ENCODE measurements around the gene MYO5B.

Gene MYO5B

GRCh38 chr18:49856496-49856895 is 338.5 kb downstream of the MYO5B start:
- peaks cover 9% of the 10 kb centered on the region for H3K27me3 ChIP-seq (ENCODE audit: insufficient read depth, low read length, poor library complexity)
- no peak overlapping the region for H3K9ac ChIP-seq (ENCODE audit: low read depth, low read length)
- no peak overlapping the region for H3K4me3 ChIP-seq (ENCODE audit: low read depth in 1 of 2, low read length in 2 of 2)
- no peaks in the 10 kb centered on the region for H3K79me2 ChIP-seq (ENCODE audit: insufficient read depth, low read length)
- no peaks in the 10 kb centered on the region; the same call in 1 of the 2 replicates for H4K20me1 ChIP-seq (ENCODE audit: insufficient read depth, low read length)
- H3K4me1 ChIP-seq (ENCODE audit: insufficient read depth, low read length), result no peaks in the 10 kb centered on the region
- no peaks in the 10 kb centered on the region for H3K9me3 ChIP-seq (ENCODE audit: insufficient read depth, low read length, severe bottlenecking)
- ATAC-seq (ENCODE audit: insufficient read depth, low read depth) (no peak), DNase-seq (no peak)
- H3K36me3 ChIP-seq (ENCODE audit: insufficient read depth, low read length), result no peaks in the 10 kb centered on the region
- no peak overlapping the region for H3K4me2 ChIP-seq (ENCODE audit: insufficient read depth, low read length)
- no peak overlapping the region for H2AFZ ChIP-seq (ENCODE audit: low read depth, low read length)
- H3K27ac ChIP-seq (ENCODE audit: low read length), result no peak overlapping the region
- no peak for TF ChIP-seq EZH2 (IDR thresholded peaks at IDR 0.05; ENCODE audit: borderline replicate concordance, low read depth, low read length, severe bottlenecking)
- TF ChIP-seq CTCF (IDR thresholded peaks at IDR 0.05; ENCODE audit: borderline replicate concordance, extremely low read depth, low read length, poor library complexity, severe bottlenecking), result no peak

- Histone ChIP-seq H3K9ac (ENCODE audit: low read depth, low read length) (no peak overlapping the region), H3K9me3 (ENCODE audit: insufficient read depth, low read length, severe bottlenecking) (no peaks in the 10 kb centered on the region), H3K36me3 (ENCODE audit: insufficient read depth, low read length) (no peaks in the 10 kb centered on the region), H3K4me2 (ENCODE audit: insufficient read depth, low read length) (no peak overlapping the region), H3K4me1 (ENCODE audit: insufficient read depth, low read length) (no peaks in the 10 kb centered on the region), H3K79me2 (ENCODE audit: insufficient read depth, low read length) (no peaks in the 10 kb centered on the region), H3K27ac (ENCODE audit: low read length) (no peak overlapping the region), H2AFZ (ENCODE audit: low read depth, low read length) (no peak overlapping the region), H3K4me3 (ENCODE audit: low read depth in 1 of 2, low read length in 2 of 2) (no peak overlapping the region), H3K27me3 (ENCODE audit: insufficient read depth, low read length, poor library complexity) (peaks cover 9% of the 10 kb centered on the region), H4K20me1 (ENCODE audit: insufficient read depth, low read length) (no peaks in the 10 kb centered on the region; the same call in 1 of the 2 replicates)
- no peak for TF ChIP-seq CTCF (IDR thresholded peaks at IDR 0.05; ENCODE audit: borderline replicate concordance, extremely low read depth, low read length, poor library complexity, severe bottlenecking)
- no peak for TF ChIP-seq EZH2 (IDR thresholded peaks at IDR 0.05; ENCODE audit: borderline replicate concordance, low read depth, low read length, severe bottlenecking)
- no peak for DNase-seq
- no peak for ATAC-seq (ENCODE audit: insufficient read depth, low read depth)
Observed at GRCh38 chr18:49855711-49856415, 339.1 kb downstream of the MYO5B start.

- Histone ChIP-seq H3K9ac (ENCODE audit: low read depth, low read length) (no peak overlapping the region), H3K4me3 (ENCODE audit: low read depth in 1 of 2, low read length in 2 of 2) (no peak overlapping the region)
- no peak for ATAC-seq (ENCODE audit: insufficient read depth, low read depth)
Observed at GRCh38 chr18:49854681-49855080, 340.3 kb downstream of the MYO5B start.

More at GRCh38 chr18:49854681-49855080, 340.3 kb downstream of the MYO5B start:
- no peak overlapping the region for H3K4me2 ChIP-seq (ENCODE audit: insufficient read depth, low read length)
- peaks cover 14% of the 10 kb centered on the region for H3K27me3 ChIP-seq (ENCODE audit: insufficient read depth, low read length, poor library complexity)
- H3K27ac ChIP-seq (ENCODE audit: low read length), result no peak overlapping the region
- H3K4me1 ChIP-seq (ENCODE audit: insufficient read depth, low read length), result no peaks in the 10 kb centered on the region
- no peaks in the 10 kb centered on the region for H3K79me2 ChIP-seq (ENCODE audit: insufficient read depth, low read length)
- no peaks in the 10 kb centered on the region; the same call in 1 of the 2 replicates for H4K20me1 ChIP-seq (ENCODE audit: insufficient read depth, low read length)
- no peaks in the 10 kb centered on the region for H3K9me3 ChIP-seq (ENCODE audit: insufficient read depth, low read length, severe bottlenecking)
- no peak overlapping the region for H2AFZ ChIP-seq (ENCODE audit: low read depth, low read length)
- TF ChIP-seq CTCF (IDR thresholded peaks at IDR 0.05; ENCODE audit: borderline replicate concordance, extremely low read depth, low read length, poor library complexity, severe bottlenecking), result no peak
- TF ChIP-seq EZH2 (IDR thresholded peaks at IDR 0.05; ENCODE audit: borderline replicate concordance, low read depth, low read length, severe bottlenecking), result no peak
- DNase-seq, result no peak
- no peaks in the 10 kb centered on the region for H3K36me3 ChIP-seq (ENCODE audit: insufficient read depth, low read length)

Data from DND-41 (cell line).